ENCODE measurements around the gene LRRC4C.

DNA sequence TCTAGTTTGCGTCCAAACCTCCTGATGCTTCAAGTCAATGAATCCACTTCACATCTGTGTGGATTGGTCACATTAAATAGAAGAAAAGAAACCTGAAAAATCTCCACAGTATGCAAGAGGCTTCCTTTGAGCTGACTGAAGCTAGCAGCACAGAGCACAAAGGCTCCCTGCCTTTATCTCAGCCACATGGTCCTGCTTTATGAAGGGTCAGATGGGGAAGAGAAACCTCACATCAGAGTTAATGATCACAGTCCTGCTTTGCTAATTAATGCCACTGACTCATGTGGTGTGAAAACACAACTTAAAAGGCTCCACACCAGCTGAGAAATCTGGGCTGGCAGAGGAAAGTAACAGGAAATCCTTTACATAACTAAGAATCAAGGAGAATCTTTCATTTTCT is 1291.0 kb downstream of the LRRC4C start:
- TF ChIP-seq, protein P1, sequence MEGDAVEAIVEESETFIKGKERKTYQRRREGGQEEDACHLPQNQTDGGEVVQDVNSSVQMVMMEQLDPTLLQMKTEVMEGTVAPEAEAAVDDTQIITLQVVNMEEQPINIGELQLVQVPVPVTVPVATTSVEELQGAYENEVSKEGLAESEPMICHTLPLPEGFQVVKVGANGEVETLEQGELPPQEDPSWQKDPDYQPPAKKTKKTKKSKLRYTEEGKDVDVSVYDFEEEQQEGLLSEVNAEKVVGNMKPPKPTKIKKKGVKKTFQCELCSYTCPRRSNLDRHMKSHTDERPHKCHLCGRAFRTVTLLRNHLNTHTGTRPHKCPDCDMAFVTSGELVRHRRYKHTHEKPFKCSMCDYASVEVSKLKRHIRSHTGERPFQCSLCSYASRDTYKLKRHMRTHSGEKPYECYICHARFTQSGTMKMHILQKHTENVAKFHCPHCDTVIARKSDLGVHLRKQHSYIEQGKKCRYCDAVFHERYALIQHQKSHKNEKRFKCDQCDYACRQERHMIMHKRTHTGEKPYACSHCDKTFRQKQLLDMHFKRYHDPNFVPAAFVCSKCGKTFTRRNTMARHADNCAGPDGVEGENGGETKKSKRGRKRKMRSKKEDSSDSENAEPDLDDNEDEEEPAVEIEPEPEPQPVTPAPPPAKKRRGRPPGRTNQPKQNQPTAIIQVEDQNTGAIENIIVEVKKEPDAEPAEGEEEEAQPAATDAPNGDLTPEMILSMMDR (IDR thresholded peaks at IDR 0.05) = no peak
- TF ChIP-seq POLR2A (IDR thresholded peaks at IDR 0.05) = no peak
